Kidney epithelial cell (primary cell): Measurements from ENCODE around the gene TM9SF2. TPM values are rescaled to one million over a fixed set of nuclear protein-coding genes. Genes with fewer than 3 reads are reported as not detected.

Source experiments
- DNase-seq: peaks from one replicate; pipeline ENCODE4 v3.0.0-alpha.2; 2010; ENCODE audit warnings: low read depth
- H3K27me3 ChIP-seq: 2 replicates; pipeline ENCODE4 v1.6.0; 2011; ENCODE audit warnings: low read length; ENCODE audit not compliant: control insufficient read depth, insufficient read depth
- H3K36me3 ChIP-seq: 2 replicates; pipeline ENCODE4 v1.5.1; 2011; ENCODE audit warnings: low read length; ENCODE audit not compliant: control insufficient read depth, insufficient read depth
- H3K4me3 ChIP-seq: 2 replicates; pipeline ENCODE4 v1.5.1; 2011; ENCODE audit warnings: low read depth, mild to moderate bottlenecking, control low read depth, low read length
- CTCF ChIP-seq: IDR thresholded peaks from 2 replicates; pipeline ENCODE4 v1.5.1; 2011; ENCODE audit warnings: mild to moderate bottlenecking, moderate library complexity, low read length, control low read depth, inconsistent platforms; ENCODE audit not compliant: insufficient read depth, poor library complexity, severe bottlenecking
- total RNA-seq: library from RNA; depleted of rRNA; stranded (reverse); fragments of >200 nt; gene quantifications from 2 replicates; pipeline ENCODE4 v1.2.3, GENCODE V29; 2015

TM9SF2 gene
- total RNA-seq, 1 donor from 2014 or later = 137 TPM

GRCh38 chr13:99604636-99605035 lies 103.4 kb downstream of the TM9SF2 start:
- Histone ChIP-seq H3K4me3 (no peak overlapping the region), H3K27me3 (no peaks in the 10 kb centered on the region), H3K36me3 (no peaks in the 10 kb centered on the region)
- no peak for TF ChIP-seq CTCF
- DNase-seq = no peak

- no peak for DNase-seq
- no peaks in the 10 kb centered on the region for H3K36me3 ChIP-seq
- H3K4me3 ChIP-seq = peak overlapping the region; percentile 46
- H3K27me3 ChIP-seq = no peaks in the 10 kb centered on the region
- TF ChIP-seq CTCF = peak; percentile 39
These were observed 104.4 kb downstream of the TM9SF2 start for GRCh38 chr13:99605420-99606323.

- peak; percentile 26 for DNase-seq
- H3K36me3 ChIP-seq = no peaks in the 10 kb centered on the region
- no peak for TF ChIP-seq CTCF
- peak within 1 kb of the TSS; percentile 68 for H3K4me3 ChIP-seq
- no peaks in the 10 kb centered on the region for H3K27me3 ChIP-seq
These were observed 105.2 kb downstream of the TM9SF2 start, which contains the start of gene CLYBL for GRCh38 chr13:99606324-99607066. CLYBL (plus strand) TSS chr13:99606690.

- TF ChIP-seq CTCF = no peak
- no peaks in the 10 kb centered on the region for H3K36me3 ChIP-seq
- no peak overlapping the region for H3K4me3 ChIP-seq
- H3K27me3 ChIP-seq = no peaks in the 10 kb centered on the region
- DNase-seq = no peak
These were observed 107.1 kb downstream of the TM9SF2 start for GRCh38 chr13:99608345-99608744.

GRCh38 chr13:99610702-99611289 lies 109.5 kb downstream of the TM9SF2 start:
- DNase-seq = no peak
- no peaks in the 10 kb centered on the region for H3K36me3 ChIP-seq
- H3K4me3 ChIP-seq = no peak overlapping the region
- TF ChIP-seq CTCF = no peak
- peaks cover 2% of the 10 kb centered on the region for H3K27me3 ChIP-seq

Other genes with a start within 250 kb of the TM9SF2 start
- gene GPR18, start 243.1 kb upstream of the TM9SF2 start, total RNA-seq = not detected in 2 replicates
- gene GPR183, start 194.1 kb upstream of the TM9SF2 start, total RNA-seq = 0.14 and 0.71 TPM in 2 replicates
- 5.9 and 6.8 TPM in 2 replicates for gene CLYBL, start 105.2 kb downstream of the TM9SF2 start, total RNA-seq